Endothelial cell of umbilical vein (primary cell): ENCODE results near the gene CHST3. TPM values are rescaled to one million over a fixed set of nuclear protein-coding genes. Genes with fewer than 3 reads are reported as not detected.

ENCODE experiments used
- BruUV-seq: library from RNA; stranded (reverse); fragments of 400-500 nt; replicated peaks from 2 replicates; lab custom pipeline; 2021; lab: Mats Ljungman, UMichigan
- CTCF ChIA-PET: fragments of 300-600, 350-600 bp; sonication (Branson Sonifier 250); formaldehyde crosslinking; loops from one replicate; lab custom pipeline; 2021; ENCODE audit warnings: antibody characterized with exemption, inconsistent platforms; lab: Charles Lee
- POLR2A ChIA-PET: fragments of 300-600, 350-600 bp; sonication (Branson Sonifier 250); formaldehyde crosslinking; loops from one replicate; lab custom pipeline; 2021; ENCODE audit warnings: antibody characterized with exemption, inconsistent platforms; lab: Charles Lee
- DNase-seq: peaks from one replicate; pipeline ENCODE4 v3.0.0-alpha.2; 2011; ENCODE audit warnings: low read depth, low spot score
- FAIRE-seq: peaks from 2 replicates; lab custom pipeline; 2011; peaks lifted over from hg19 to GRCh38; lab: Jason Lieb, UNC
- H2AFZ ChIP-seq: 2 replicates; pipeline ENCODE4 v1.6.0; 2012; ENCODE audit warnings: low read depth, low read length, control low read depth, inconsistent platforms
- H3K27ac ChIP-seq: 2 replicates; pipeline ENCODE4 v1.5.1; 2011; ENCODE audit warnings: low read depth, mild to moderate bottlenecking, control low read depth, low read length, moderate library complexity; ENCODE audit not compliant: insufficient read depth
- H3K27me3 ChIP-seq, 2 experiments: 2 replicates each; pipeline versions ENCODE4 v1.6.0 to v1.6.1; 2011; ENCODE audit warnings: low read length in 2 of 2, mixed read lengths in 1 of 2; ENCODE audit not compliant: control insufficient read depth in 2 of 2, insufficient read depth in 2 of 2
- H3K36me3 ChIP-seq, 2 experiments: 2 replicates in 1 of 2; 3 replicates in 1 of 2; pipeline ENCODE4 v1.5.1; 2011; ENCODE audit warnings: low read length in 2 of 2, mild to moderate bottlenecking in 1 of 2, moderate library complexity in 1 of 2; ENCODE audit not compliant: control insufficient read depth in 2 of 2, insufficient read depth in 2 of 2; ENCODE audit errors: extremely low read depth in 1 of 2
- H3K4me1 ChIP-seq: 3 replicates; pipeline ENCODE4 v1.5.1; 2011; ENCODE audit warnings: mild to moderate bottlenecking, low read length; ENCODE audit not compliant: control insufficient read depth, insufficient read depth; ENCODE audit errors: extremely low read depth
- H3K4me2 ChIP-seq: 2 replicates; pipeline ENCODE4 v1.6.1; 2011; ENCODE audit warnings: low read length, control low read depth, mixed read lengths; ENCODE audit not compliant: insufficient read depth
- H3K4me3 ChIP-seq, 3 experiments: fragments of 200-600 bp in 1 of 3; sonication (generic), shearing (Covaris generic) in 1 of 3; replicated peaks in 1 of 3; 2 replicates each; pipeline ENCODE4 v1.5.1; 2011 to 2016; ENCODE audit warnings: control low read depth in 3 of 3, low read length in 3 of 3, mild to moderate bottlenecking in 2 of 3, inconsistent platforms in 1 of 3, low read depth in 1 of 3, moderate library complexity in 1 of 3; ENCODE audit not compliant: insufficient read depth in 1 of 3
- H3K79me2 ChIP-seq: 2 replicates; pipeline ENCODE4 v1.6.0; 2012; ENCODE audit warnings: low read length, inconsistent platforms; ENCODE audit not compliant: control insufficient read depth, insufficient read depth
- H3K9ac ChIP-seq: replicated peaks from 2 replicates; pipeline ENCODE3; 2011; ENCODE audit warnings: low read length, control low read depth; ENCODE audit not compliant: insufficient read depth; ENCODE audit errors: extremely low read depth
- H3K9me1 ChIP-seq: replicated peaks from 3 replicates; pipeline ENCODE4 v1.6.0; 2011; ENCODE audit warnings: mild to moderate bottlenecking, low read length; ENCODE audit not compliant: control insufficient read depth, insufficient read depth; ENCODE audit errors: extremely low read depth
- H3K9me3 ChIP-seq: replicated peaks from 2 replicates; pipeline ENCODE4 v1.5.1; 2012; ENCODE audit warnings: low read length, inconsistent platforms; ENCODE audit not compliant: control insufficient read depth, insufficient read depth
- H4K20me1 ChIP-seq: replicated peaks from 2 replicates; pipeline ENCODE3; 2011; ENCODE audit warnings: mild to moderate bottlenecking, low read length; ENCODE audit not compliant: control insufficient read depth, insufficient read depth; ENCODE audit errors: extremely low read depth
- CTCF ChIP-seq, 2 donors: IDR thresholded peaks; 1 replicate in 1 of 2; 2 replicates in 1 of 2; pipeline ENCODE4 v1.5.1; 2011; ENCODE audit warnings: low read length in 2 of 2, mild to moderate bottlenecking in 2 of 2, moderate library complexity in 2 of 2, control low read depth in 1 of 2, inconsistent platforms in 1 of 2, low read depth in 1 of 2; ENCODE audit not compliant: insufficient read depth in 1 of 2; ENCODE audit errors: extremely low read depth in 1 of 2
- EZH2 ChIP-seq: IDR thresholded peaks from 2 replicates; pipeline ENCODE4 v1.6.1; 2012; ENCODE audit warnings: borderline replicate concordance, low read depth, mild to moderate bottlenecking, moderate library complexity, low read length, inconsistent platforms; ENCODE audit not compliant: severe bottlenecking
- FOS ChIP-seq: IDR thresholded peaks from 2 replicates; pipeline ENCODE4 v1.6.1; 2011; ENCODE audit warnings: mild to moderate bottlenecking, low read length, moderate library complexity, borderline replicate concordance; ENCODE audit not compliant: insufficient read depth
- GATA2 ChIP-seq: IDR thresholded peaks from 2 replicates; pipeline ENCODE4 v1.7.0; 2011; ENCODE audit warnings: low read depth, mild to moderate bottlenecking, moderate library complexity, mixed read lengths, low read length; ENCODE audit not compliant: insufficient read length, insufficient read depth
- JUN ChIP-seq: IDR thresholded peaks from 2 replicates; pipeline ENCODE4 v1.6.1; 2011; ENCODE audit warnings: borderline replicate concordance, low read depth; ENCODE audit not compliant: insufficient read length, insufficient read depth
- MAX ChIP-seq: IDR thresholded peaks from 2 replicates; pipeline ENCODE4 v1.6.1; 2011; ENCODE audit not compliant: insufficient read depth, insufficient read length
- MYC ChIP-seq: IDR thresholded peaks from one replicate; pipeline ENCODE4 v1.6.1; 2011; ENCODE audit warnings: mild to moderate bottlenecking, low read depth, low read length
- POLR2A ChIP-seq: IDR thresholded peaks from 2 replicates; pipeline ENCODE4 v1.6.1; 2012; ENCODE audit warnings: low read depth, mild to moderate bottlenecking, control low read depth, low read length
- POLR2AphosphoS5 ChIP-seq: IDR thresholded peaks from 2 replicates; pipeline ENCODE4 v1.6.1; 2012; ENCODE audit warnings: low read depth, mild to moderate bottlenecking, control low read depth, low read length, moderate library complexity; ENCODE audit not compliant: insufficient read depth
- dilution Hi-C: fragments of 300-500 bp; cut with MboI; formaldehyde crosslinking; loops from one replicate; pipeline ENCODE4 v1.15.0; 2019; ENCODE audit warnings: low sequenced_read_pairs; ENCODE audit not compliant: extremely low pct_ligation_motif_present
- intact Hi-C: fragments of 100-400 bp; cut with micrococcal nuclease; formaldehyde crosslinking; loops from one replicate; pipeline ENCODE4 v1.10.0; 2022
- polyA plus RNA-seq, 4 experiments: library from polyadenylated mRNA; depleted of rRNA in 3 of 4; stranded (reverse) in 3 of 4; unstranded in 1 of 4; fragments of >200 nt; gene quantifications; 2 replicates each; pipeline versions ENCODE4 v1.2.1 to v1.2.3, GENCODE V29; 2011 to 2012; ENCODE audit warnings: missing spikeins in 1 of 4
- total RNA-seq: library from RNA; stranded (reverse); gene quantifications from 2 replicates; pipeline ENCODE4 v1.2.3, GENCODE V29; 2021

CHST3 gene
- total and polyA plus RNA-seq, 2 donors (not counting 3 experiments of a cell fraction or from before 2014, with no cell fraction given) = 5.5 to 11.5 TPM

DNA sequence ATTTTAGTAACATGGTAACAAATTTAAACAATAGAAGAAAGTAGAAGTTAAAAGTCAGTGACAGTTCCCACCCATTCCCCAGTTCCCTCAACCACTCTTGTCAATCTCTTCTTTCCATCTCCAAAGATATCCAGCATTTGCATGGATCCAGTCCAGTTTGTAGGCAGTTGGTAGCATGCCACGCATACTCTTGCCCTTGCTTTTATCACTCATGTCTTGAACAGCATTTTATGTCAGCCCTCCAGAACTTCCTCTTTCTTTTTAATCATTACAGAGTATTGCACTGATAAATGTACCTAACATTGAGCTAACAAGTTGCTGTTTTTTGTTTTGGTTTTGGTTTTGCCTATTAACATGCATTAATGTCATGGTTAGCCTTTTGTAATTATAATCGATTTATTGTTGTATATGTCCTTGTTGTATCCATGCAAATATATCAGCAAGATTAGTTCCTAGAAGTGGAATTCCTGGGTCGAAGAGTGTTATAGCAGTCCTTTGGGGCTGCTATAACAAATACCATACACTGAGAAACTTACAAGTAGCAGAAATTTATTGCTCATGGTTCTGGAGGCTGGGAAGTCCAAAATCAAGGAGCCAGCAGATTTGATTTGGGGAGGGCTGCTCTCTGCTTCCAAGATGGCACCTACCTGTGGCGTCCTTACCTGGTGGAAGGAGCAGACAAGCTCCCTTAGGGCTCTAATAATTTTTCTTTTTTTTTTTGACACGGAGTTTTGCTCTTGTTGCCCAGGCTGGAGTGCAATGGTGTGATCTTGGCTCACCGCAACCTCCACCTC is 25.7 kb downstream of the CHST3 start:
- ChIA-PET POLR2A (no interaction called here), CTCF (interaction anchor here (1.0 kb wide), 1 partner anchor 9 kb away, joined by 3 read pairs; no protein-coding TSS in a partner anchor)
- H3K9me3 ChIP-seq = no peaks in the 10 kb centered on the region
- peaks cover 12% of the 10 kb centered on the region for H3K4me1 ChIP-seq
- H3K27me3 ChIP-seq = no peaks in the 10 kb centered on the region
- no peaks in the 10 kb centered on the region for H3K36me3 ChIP-seq
- no peak overlapping the region for H3K9ac ChIP-seq
- FAIRE-seq = no peak
- intact Hi-C loops (no loop called here), dilution Hi-C loops (no loop called here)
- no TSS peak for BruUV-seq
- no peaks in the 10 kb centered on the region for H4K20me1 ChIP-seq
- no peak overlapping the region for H3K4me3 ChIP-seq
- no peak overlapping the region for H3K27ac ChIP-seq
- no peaks in the 10 kb centered on the region for H3K79me2 ChIP-seq
- TF ChIP-seq MAX = no peak
- no peak for TF ChIP-seq EZH2
- TF ChIP-seq FOS = no peak
- no peak for DNase-seq
- H3K4me2 ChIP-seq = no peak overlapping the region
- H2AFZ ChIP-seq = no peak overlapping the region
- H3K9me1 ChIP-seq = no peaks in the 10 kb centered on the region

- H3K9me3 ChIP-seq = no peaks in the 10 kb centered on the region
- H3K79me2 ChIP-seq = no peaks in the 10 kb centered on the region
- BruUV-seq = no TSS peak
Measured at GRCh38 chr10:71990706-71991269, 26.6 kb downstream of the CHST3 start.

More at GRCh38 chr10:71990706-71991269, 26.6 kb downstream of the CHST3 start:
- Histone ChIP-seq H4K20me1 (no peaks in the 10 kb centered on the region), H3K27me3 (no peaks in the 10 kb centered on the region), H3K4me3 (no peak overlapping the region), H2AFZ (no peak overlapping the region), H3K9ac (no peak overlapping the region), H3K36me3 (no peaks in the 10 kb centered on the region), H3K4me2 (no peak overlapping the region), H3K9me1 (no peaks in the 10 kb centered on the region), H3K4me1 (peaks cover 4% of the 10 kb centered on the region), H3K27ac (no peak overlapping the region)
- intact Hi-C loops = no loop called here
- CTCF ChIA-PET = no interaction called here
- dilution Hi-C loops = no loop called here
- DNase-seq (no peak), FAIRE-seq (no peak)
- no peak for TF ChIP-seq GATA2
- no peak for TF ChIP-seq MYC
- no peak for TF ChIP-seq FOS
- no peak for TF ChIP-seq MAX
- TF ChIP-seq POLR2A = no peak
- TF ChIP-seq EZH2 = no peak
- no peak for TF ChIP-seq POLR2AphosphoS5
- no peak for TF ChIP-seq JUN
- TF ChIP-seq CTCF (IDR thresholded peaks at IDR 0.05; ENCODE audit: extremely low read depth in 1 of 2, insufficient read depth in 1 of 2, low read depth in 1 of 2, low read length in 2 of 2) = no peak
- POLR2A ChIA-PET = no interaction called here
